ENCODE data around the gene STARD7.

STARD7 gene

GRCh38 chr2:96139181-96139758, 69.4 kb downstream of the STARD7 start:
- CTCF ChIA-PET, result interaction anchor here (1.1 to 4.4 kb wide), 2 partner anchors 9 to 35 kb away, joined by 3 to 40 read pairs; no protein-coding TSS in a partner anchor

GRCh38 chr2:96138179-96139145, 70.2 kb downstream of the STARD7 start, which contains the start of gene ASTL:
TSS of gene ASTL (minus strand) at chr2:96138502. CDS start at chr2:96138436, 66 bp downstream.
- ChIA-PET CTCF (interaction anchor here (1.1 to 4.4 kb wide), 2 partner anchors 10 to 36 kb away, joined by 3 to 40 read pairs; no protein-coding TSS in a partner anchor), POLR2A (interaction anchor here (2.8 kb wide), 1 partner anchor 70 kb away, joined by 12 read pairs; the partner anchor contains the start of gene STARD7)
- TF ChIP-seq TARDBP (IDR thresholded peaks at IDR 0.05) (no peak), NFRKB (IDR thresholded peaks at IDR 0.05) (no peak), PKNOX1 (IDR thresholded peaks at IDR 0.05) (no peak), CTBP1 (IDR thresholded peaks at IDR 0.05; ENCODE audit: borderline replicate concordance) (no peak), ELF4 (IDR thresholded peaks at IDR 0.05) (no peak), SUZ12 (IDR thresholded peaks at IDR 0.05) (no peak), ARNT (IDR thresholded peaks at IDR 0.05) (no peak), ZNF384 (IDR thresholded peaks at IDR 0.05) (no peak), LEF1 (IDR thresholded peaks at IDR 0.05; ENCODE audit: borderline replicate concordance) (no peak), FOXM1 (IDR thresholded peaks at IDR 0.05; ENCODE audit: borderline replicate concordance) (no peak), SP1 (IDR thresholded peaks at IDR 0.05) (no peak), FOXA1 (IDR thresholded peaks at IDR 0.05) (no peak), L3MBTL2 (conservative IDR thresholded peaks at IDR 0.05) (no peak), FOXK2 (IDR thresholded peaks at IDR 0.05) (no peak), HDGF (IDR thresholded peaks at IDR 0.05; ENCODE audit: borderline replicate concordance) (no peak)
- peak; percentile 59 for DNase-seq (ENCODE audit: extremely low spot score)

More at GRCh38 chr2:96139181-96139758, 69.4 kb downstream of the STARD7 start:
- DNase-seq (ENCODE audit: extremely low spot score), result no peak
- TF ChIP-seq LEF1 (IDR thresholded peaks at IDR 0.05; ENCODE audit: borderline replicate concordance) (no peak), FOXK2 (IDR thresholded peaks at IDR 0.05) (no peak), ZNF384 (IDR thresholded peaks at IDR 0.05) (no peak), CTBP1 (IDR thresholded peaks at IDR 0.05; ENCODE audit: borderline replicate concordance) (no peak), FOXM1 (IDR thresholded peaks at IDR 0.05; ENCODE audit: borderline replicate concordance) (no peak), NFRKB (IDR thresholded peaks at IDR 0.05) (no peak), HDGF (IDR thresholded peaks at IDR 0.05; ENCODE audit: borderline replicate concordance) (no peak)
- POLR2A ChIA-PET, result interaction anchor here (2.8 kb wide), 1 partner anchor 69 kb away, joined by 12 read pairs; the partner anchor contains the start of gene STARD7

- CTCF ChIA-PET, result interaction anchor here (0.6 to 4.4 kb wide), 3 partner anchors 37 to 1262 kb away, joined by 3 to 40 read pairs (median 3); no protein-coding TSS in a partner anchor
- DNase-seq (ENCODE audit: extremely low spot score), result no peak
- POLR2A ChIA-PET, result interaction anchor here (2.8 kb wide), 1 partner anchor 71 kb away, joined by 12 read pairs; the partner anchor contains the start of gene STARD7
- TF ChIP-seq ZNF384 (IDR thresholded peaks at IDR 0.05) (no peak), BHLHE40 (IDR thresholded peaks at IDR 0.05; ENCODE audit: borderline replicate concordance) (no peak), FOXK2 (IDR thresholded peaks at IDR 0.05) (no peak), CTBP1 (IDR thresholded peaks at IDR 0.05; ENCODE audit: borderline replicate concordance) (no peak), HDGF (IDR thresholded peaks at IDR 0.05; ENCODE audit: borderline replicate concordance) (no peak), SP1 (IDR thresholded peaks at IDR 0.05) (no peak), L3MBTL2 (conservative IDR thresholded peaks at IDR 0.05) (no peak), ELF4 (IDR thresholded peaks at IDR 0.05) (no peak), LEF1 (IDR thresholded peaks at IDR 0.05; ENCODE audit: borderline replicate concordance) (no peak), FOXM1 (IDR thresholded peaks at IDR 0.05; ENCODE audit: borderline replicate concordance) (no peak), TARDBP (IDR thresholded peaks at IDR 0.05) (no peak), NFRKB (IDR thresholded peaks at IDR 0.05) (no peak), ARNT (IDR thresholded peaks at IDR 0.05) (no peak), FOXA1 (IDR thresholded peaks at IDR 0.05) (no peak), SUZ12 (IDR thresholded peaks at IDR 0.05) (no peak), PKNOX1 (IDR thresholded peaks at IDR 0.05) (no peak)
Observed at GRCh38 chr2:96137321-96138178, 71.1 kb downstream of the STARD7 start.

- CTCF ChIA-PET, result interaction anchor here (1.2 to 4.4 kb wide), 2 partner anchors 38 to 143 kb away, joined by 3 to 40 read pairs; no protein-coding TSS in a partner anchor
- TF ChIP-seq FOXA1 (IDR thresholded peaks at IDR 0.05), result no peak
- TF ChIP-seq FOXK2 (IDR thresholded peaks at IDR 0.05), result no peak
- no peak for TF ChIP-seq CTBP1 (IDR thresholded peaks at IDR 0.05; ENCODE audit: borderline replicate concordance)
- no peak for TF ChIP-seq HDGF (IDR thresholded peaks at IDR 0.05; ENCODE audit: borderline replicate concordance)
- TF ChIP-seq ZNF384 (IDR thresholded peaks at IDR 0.05), result no peak
- TF ChIP-seq SUZ12 (IDR thresholded peaks at IDR 0.05), result no peak
- no peak for TF ChIP-seq LEF1 (IDR thresholded peaks at IDR 0.05; ENCODE audit: borderline replicate concordance)
- no peak for TF ChIP-seq FOXM1 (IDR thresholded peaks at IDR 0.05; ENCODE audit: borderline replicate concordance)
- no peak for TF ChIP-seq ELF4 (IDR thresholded peaks at IDR 0.05)
- no peak for TF ChIP-seq PKNOX1 (IDR thresholded peaks at IDR 0.05)
- no peak for TF ChIP-seq NFRKB (IDR thresholded peaks at IDR 0.05)
- no peak for TF ChIP-seq BHLHE40 (IDR thresholded peaks at IDR 0.05; ENCODE audit: borderline replicate concordance)
- no peak for TF ChIP-seq TARDBP (IDR thresholded peaks at IDR 0.05)
- TF ChIP-seq ARNT (IDR thresholded peaks at IDR 0.05), result no peak
- TF ChIP-seq SP1 (IDR thresholded peaks at IDR 0.05), result no peak
- TF ChIP-seq L3MBTL2 (conservative IDR thresholded peaks at IDR 0.05), result no peak
- DNase-seq (ENCODE audit: extremely low spot score), result no peak
- POLR2A ChIA-PET, result no interaction called here
Observed at GRCh38 chr2:96136129-96136720, 72.4 kb downstream of the STARD7 start.
